OCI-LY7 (cell line): ENCODE data around the gene OR5I1. TPM values are rescaled to one million over a fixed set of nuclear protein-coding genes. Genes with fewer than 3 reads are reported as not detected.

Experiments
- total RNA-seq, 2 experiments: library from RNA; depleted of rRNA in 1 of 2; stranded (reverse); fragments of >200 nt in 1 of 2; shearing (Covaris generic) in 1 of 2; gene quantifications; 2 replicates each; pipeline ENCODE4 v1.2.3, GENCODE V29; 2014 to 2022

Gene OR5I1
- total RNA-seq, 2 experiments from 2014 or later = not detected

Other genes starting within 250 kb of the OR5I1 start
- not detected in 2 replicates for gene OR5D13, start 163.0 kb downstream of the OR5I1 start, total RNA-seq (2014; rRNA removed; shearing (Covaris generic))
- gene OR5D13, start 163.0 kb downstream of the OR5I1 start, total RNA-seq (2022) = not detected in 2 replicates
- not detected in 2 replicates for gene OR5D14, start 140.8 kb downstream of the OR5I1 start, total RNA-seq (2014; rRNA removed; shearing (Covaris generic))
- gene OR5D14, start 140.8 kb downstream of the OR5I1 start, total RNA-seq (2022) = not detected in 2 replicates
- not detected in 2 replicates for gene OR5L1, start 125.0 kb downstream of the OR5I1 start, total RNA-seq (2014; rRNA removed; shearing (Covaris generic))
- gene OR5L1, start 125.0 kb downstream of the OR5I1 start, total RNA-seq (2022) = not detected in 2 replicates
- not detected in 2 replicates for gene OR5D18, start 116.8 kb downstream of the OR5I1 start, total RNA-seq (2014; rRNA removed; shearing (Covaris generic))
- not detected in 2 replicates for gene OR5D18, start 116.8 kb downstream of the OR5I1 start, total RNA-seq (2022)
- gene OR5L2, start 109.2 kb downstream of the OR5I1 start, total RNA-seq (2014; rRNA removed; shearing (Covaris generic)) = not detected in 2 replicates
- not detected in 2 replicates for gene OR5L2, start 109.2 kb downstream of the OR5I1 start, total RNA-seq (2022)
- gene OR5D16, start 97.6 kb downstream of the OR5I1 start, total RNA-seq (2014; rRNA removed; shearing (Covaris generic)) = not detected in 2 replicates
- gene OR5D16, start 97.6 kb downstream of the OR5I1 start, total RNA-seq (2022) = not detected in 2 replicates
- not detected in 2 replicates for gene TRIM51, start 53.1 kb downstream of the OR5I1 start, total RNA-seq (2014; rRNA removed; shearing (Covaris generic))
- not detected in 2 replicates for gene TRIM51, start 53.1 kb downstream of the OR5I1 start, total RNA-seq (2022)
- gene OR5W2, start 21.8 kb downstream of the OR5I1 start, total RNA-seq (2014; rRNA removed; shearing (Covaris generic)) = not detected in 2 replicates
- gene OR5W2, start 21.8 kb downstream of the OR5I1 start, total RNA-seq (2022) = not detected in 2 replicates
- gene OR10AG1, start 33.5 kb upstream of the OR5I1 start, total RNA-seq (2014; rRNA removed; shearing (Covaris generic)) = not detected in 2 replicates
- gene OR10AG1, start 33.5 kb upstream of the OR5I1 start, total RNA-seq (2022) = not detected in 2 replicates
- 0.22 TPM in 1 of 2 replicates, not detected in the other for gene OR5F1, start 58.2 kb upstream of the OR5I1 start, total RNA-seq (2014; rRNA removed; shearing (Covaris generic))
- not detected in 2 replicates for gene OR5F1, start 58.2 kb upstream of the OR5I1 start, total RNA-seq (2022)
- gene OR5AS1, start 91.3 kb upstream of the OR5I1 start, total RNA-seq (2014; rRNA removed; shearing (Covaris generic)) = not detected in 2 replicates
- not detected in 2 replicates for gene OR5AS1, start 91.3 kb upstream of the OR5I1 start, total RNA-seq (2022)
- not detected in 2 replicates for gene OR8I2, start 156.9 kb upstream of the OR5I1 start, total RNA-seq (2014; rRNA removed; shearing (Covaris generic))
- not detected in 2 replicates for gene OR8I2, start 156.9 kb upstream of the OR5I1 start, total RNA-seq (2022)
- gene OR8H2, start 167.3 kb upstream of the OR5I1 start, total RNA-seq (2014; rRNA removed; shearing (Covaris generic)) = not detected in 2 replicates
- not detected in 2 replicates for gene OR8H2, start 167.3 kb upstream of the OR5I1 start, total RNA-seq (2022)
- gene OR8H3, start 186.0 kb upstream of the OR5I1 start, total RNA-seq (2014; rRNA removed; shearing (Covaris generic)) = not detected in 2 replicates
- gene OR8H3, start 186.0 kb upstream of the OR5I1 start, total RNA-seq (2022) = not detected in 2 replicates
- gene OR8J3, start 203.8 kb upstream of the OR5I1 start, total RNA-seq (2014; rRNA removed; shearing (Covaris generic)) = not detected in 2 replicates
- gene OR8J3, start 203.8 kb upstream of the OR5I1 start, total RNA-seq (2022) = not detected in 2 replicates
- gene OR8K5, start 223.9 kb upstream of the OR5I1 start, total RNA-seq (2014; rRNA removed; shearing (Covaris generic)) = not detected in 2 replicates
- gene OR8K5, start 223.9 kb upstream of the OR5I1 start, total RNA-seq (2022) = not detected in 2 replicates
- gene OR5J2, start 240.2 kb upstream of the OR5I1 start, total RNA-seq (2014; rRNA removed; shearing (Covaris generic)) = not detected in 2 replicates
- gene OR5J2, start 240.2 kb upstream of the OR5I1 start, total RNA-seq (2022) = not detected in 2 replicates